Measurements from ENCODE around the gene HIPK2.

GRCh38 chr7:139774376-139774775 is 3.4 kb downstream of the HIPK2 start:
- TF ChIP-seq CTCF (optimal IDR thresholded peaks at IDR 0.05 in 1 of 3, IDR thresholded peaks at IDR 0.05 in 1 of 3, conservative IDR thresholded peaks at IDR 0.05 in 1 of 3; ENCODE audit: extremely low read depth in 1 of 3, insufficient read depth in 2 of 3, low read length in 3 of 3) = no peak
- no peak for TF ChIP-seq EZH2 (IDR thresholded peaks at IDR 0.05; ENCODE audit: low read length)
